ENCODE results near the gene ATL1. TPM values are rescaled to one million over a fixed set of nuclear protein-coding genes. Genes with fewer than 3 reads are reported as not detected.

ATL1 gene
- total and polyA plus RNA-seq, 2 experiments from 2014 or later = 3.5 to 7.0 TPM

- Histone ChIP-seq H3K4me2 (no peak overlapping the region), H4K20me1 (replicated peaks; ENCODE audit: insufficient read depth) (no peaks in the 10 kb centered on the region), H3K4me1 (ENCODE audit: insufficient read depth) (no peaks in the 10 kb centered on the region), H3K9me2 (ENCODE audit: insufficient read depth) (no peaks in the 10 kb centered on the region; the same call in 1 of the 2 replicates), H3K4me3 (no peak overlapping the region), H2AFZ (no peak overlapping the region), H3K27me3 (ENCODE audit: insufficient read depth) (no peaks in the 10 kb centered on the region), H3K27ac (ENCODE audit: low read depth) (no peak overlapping the region), H3K79me2 (replicated peaks; ENCODE audit: insufficient read depth) (no peaks in the 10 kb centered on the region), H3F3A (replicated peaks; ENCODE audit: low read depth) (no peaks in the 10 kb centered on the region), H3K36me3 (ENCODE audit: insufficient read depth) (no peaks in the 10 kb centered on the region)
- DNase-seq (ENCODE audit: low spot score) (no peak), ATAC-seq (no peak; the same call in 2 of the 3 replicates)
- no peaks in the 10 kb centered on the region for H3K27me3 Mint-ChIP-seq (ENCODE audit: insufficient read depth, low read depth, poor library complexity)
- no peaks in the 10 kb centered on the region for H3K36me3 Mint-ChIP-seq (ENCODE audit: low read depth)
- H3K4me1 Mint-ChIP-seq = no peaks in the 10 kb centered on the region
- no peak overlapping the region for H3K27ac Mint-ChIP-seq
- H3K9me3 Mint-ChIP-seq = no peaks in the 10 kb centered on the region; the same call in 2 of the 3 replicates
- no peak for TF ChIP-seq STAT1 (IDR thresholded peaks at IDR 0.05; ENCODE audit: unreplicated experiment)
- no peak for TF ChIP-seq NANOG (IDR thresholded peaks at IDR 0.05; ENCODE audit: borderline replicate concordance)
- TF ChIP-seq POLR2AphosphoS5 (IDR thresholded peaks at IDR 0.05; ENCODE audit: low read depth) = no peak
- no peak for TF ChIP-seq CREB1 (CRISPR knock-in tag; IDR thresholded peaks at IDR 0.05; ENCODE audit: low read depth)
- no peak for TF ChIP-seq ZNF462 (CRISPR knock-in tag; IDR thresholded peaks at IDR 0.05)
- TF ChIP-seq ZNF114 (CRISPR knock-in tag; IDR thresholded peaks at IDR 0.05) = no peak
- TF ChIP-seq, protein P1, sequence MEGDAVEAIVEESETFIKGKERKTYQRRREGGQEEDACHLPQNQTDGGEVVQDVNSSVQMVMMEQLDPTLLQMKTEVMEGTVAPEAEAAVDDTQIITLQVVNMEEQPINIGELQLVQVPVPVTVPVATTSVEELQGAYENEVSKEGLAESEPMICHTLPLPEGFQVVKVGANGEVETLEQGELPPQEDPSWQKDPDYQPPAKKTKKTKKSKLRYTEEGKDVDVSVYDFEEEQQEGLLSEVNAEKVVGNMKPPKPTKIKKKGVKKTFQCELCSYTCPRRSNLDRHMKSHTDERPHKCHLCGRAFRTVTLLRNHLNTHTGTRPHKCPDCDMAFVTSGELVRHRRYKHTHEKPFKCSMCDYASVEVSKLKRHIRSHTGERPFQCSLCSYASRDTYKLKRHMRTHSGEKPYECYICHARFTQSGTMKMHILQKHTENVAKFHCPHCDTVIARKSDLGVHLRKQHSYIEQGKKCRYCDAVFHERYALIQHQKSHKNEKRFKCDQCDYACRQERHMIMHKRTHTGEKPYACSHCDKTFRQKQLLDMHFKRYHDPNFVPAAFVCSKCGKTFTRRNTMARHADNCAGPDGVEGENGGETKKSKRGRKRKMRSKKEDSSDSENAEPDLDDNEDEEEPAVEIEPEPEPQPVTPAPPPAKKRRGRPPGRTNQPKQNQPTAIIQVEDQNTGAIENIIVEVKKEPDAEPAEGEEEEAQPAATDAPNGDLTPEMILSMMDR (conservative IDR thresholded peaks at IDR 0.05; ENCODE audit: low read depth in 2 of 2) = no peak
- no peak for TF ChIP-seq REST (IDR thresholded peaks at IDR 0.05; ENCODE audit: unreplicated experiment)
- no peak for TF ChIP-seq JUNB (IDR thresholded peaks at IDR 0.05; ENCODE audit: unreplicated experiment)
- TF ChIP-seq, protein P2, sequence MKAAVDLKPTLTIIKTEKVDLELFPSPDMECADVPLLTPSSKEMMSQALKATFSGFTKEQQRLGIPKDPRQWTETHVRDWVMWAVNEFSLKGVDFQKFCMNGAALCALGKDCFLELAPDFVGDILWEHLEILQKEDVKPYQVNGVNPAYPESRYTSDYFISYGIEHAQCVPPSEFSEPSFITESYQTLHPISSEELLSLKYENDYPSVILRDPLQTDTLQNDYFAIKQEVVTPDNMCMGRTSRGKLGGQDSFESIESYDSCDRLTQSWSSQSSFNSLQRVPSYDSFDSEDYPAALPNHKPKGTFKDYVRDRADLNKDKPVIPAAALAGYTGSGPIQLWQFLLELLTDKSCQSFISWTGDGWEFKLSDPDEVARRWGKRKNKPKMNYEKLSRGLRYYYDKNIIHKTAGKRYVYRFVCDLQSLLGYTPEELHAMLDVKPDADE (IDR thresholded peaks at IDR 0.05) = no peak
- no peak for TF ChIP-seq EZH2 (IDR thresholded peaks at IDR 0.05; ENCODE audit: low read depth, unreplicated experiment)
- no peak for TF ChIP-seq ZNF331 (CRISPR knock-in tag; IDR thresholded peaks at IDR 0.05; ENCODE audit: low read depth)
- no peak for TF ChIP-seq EZH2phosphoT487 (IDR thresholded peaks at IDR 0.05; ENCODE audit: unreplicated experiment)
- H3K4me3 Mint-ChIP-seq = no peak overlapping the region
Observed at GRCh38 chr14:50550294-50550693, 9.7 kb upstream of the ATL1 start.

Measured in GM23338 (cell line).